Mesothelial cell of epicardium (in vitro differentiated cells): ENCODE measurements around the gene TBL3. TPM values are rescaled to one million over a fixed set of nuclear protein-coding genes. Genes with fewer than 3 reads are reported as not detected.

Experiments
- DNase-seq, 2 experiments: peaks; one replicate each; pipeline ENCODE4 v3.0.0; 2021; ENCODE audit warnings: low spot score in 2 of 2; ENCODE audit not compliant: unreplicated experiment in 2 of 2
- H3K27ac Mint-ChIP-seq: 2 replicates; pipeline ENCODE4 v1.8.0; 2021; ENCODE audit warnings: mixed read lengths
- H3K27me3 Mint-ChIP-seq: 2 replicates; pipeline ENCODE4 v1.8.0; 2021; ENCODE audit warnings: low read depth, mixed read lengths
- H3K36me3 Mint-ChIP-seq: 2 replicates; pipeline ENCODE4 v1.8.0; 2021; ENCODE audit warnings: mixed read lengths
- H3K4me1 Mint-ChIP-seq: 2 replicates; pipeline ENCODE4 v1.8.0; 2021; ENCODE audit warnings: mixed read lengths
- H3K4me3 Mint-ChIP-seq: 2 replicates; pipeline ENCODE4 v1.8.0; 2021; ENCODE audit warnings: mild to moderate bottlenecking, moderate library complexity, mixed read lengths
- H3K9me3 Mint-ChIP-seq: 2 replicates; pipeline ENCODE4 v1.8.0; 2021; ENCODE audit warnings: mixed read lengths
- CTCF ChIP-seq: fragments of 200-600 bp; sonication (generic); IDR thresholded peaks from one replicate; pipeline ENCODE4 v1.5.0; 2021; ENCODE audit warnings: antibody characterized with exemption; ENCODE audit not compliant: unreplicated experiment
- total RNA-seq: library from RNA; stranded (reverse); gene quantifications from 3 replicates; pipeline ENCODE4 v1.2.1, GENCODE V29; 2021

TBL3 gene
- total RNA-seq, 1 donor from 2014 or later: 37.2 TPM

DNA sequence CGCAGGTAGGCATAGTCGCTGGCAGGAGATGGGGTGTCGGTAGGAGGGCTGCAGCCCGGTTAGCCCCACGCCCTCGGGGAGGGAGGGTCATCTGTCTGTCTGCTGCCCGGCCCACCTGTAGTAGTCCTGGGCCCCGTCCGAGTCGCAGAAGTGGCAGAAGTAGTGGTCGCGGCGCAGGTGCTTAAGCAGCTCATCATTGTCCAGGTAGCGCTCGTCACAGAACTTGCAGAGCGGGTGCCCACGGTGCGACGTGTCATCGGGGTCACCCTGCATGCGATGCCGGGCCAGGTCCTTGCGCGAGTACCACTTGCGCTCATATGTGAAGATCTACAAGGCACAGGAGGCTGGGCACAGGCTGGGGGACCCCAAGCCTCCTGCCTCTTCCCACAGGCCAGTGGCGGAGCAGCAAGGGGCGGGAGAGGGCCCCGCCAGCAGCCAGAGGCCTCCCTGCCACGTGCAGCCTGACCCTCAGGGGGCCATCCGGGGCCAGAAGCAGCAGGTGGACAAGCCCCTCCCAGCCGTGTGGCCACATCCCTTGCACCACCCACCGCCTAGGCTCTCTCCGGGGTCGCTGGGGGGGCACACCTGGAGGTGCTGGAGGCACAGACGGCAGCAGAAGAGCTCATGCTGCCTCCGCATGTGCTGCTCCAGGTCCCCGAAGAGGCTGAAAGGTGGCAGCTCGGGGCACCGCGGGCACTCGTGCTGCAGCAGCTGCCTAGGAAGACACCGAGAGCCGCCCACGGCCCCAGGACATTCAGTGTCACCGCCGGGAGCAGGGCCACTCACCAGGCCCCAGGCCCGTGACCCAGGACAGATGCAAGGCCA, 30.8 kb downstream of the TBL3 start:
- H3K27ac Mint-ChIP-seq: no peak overlapping the region
- H3K36me3 Mint-ChIP-seq: peaks cover 9% of the 10 kb centered on the region
- TF ChIP-seq CTCF: no peak
- H3K27me3 Mint-ChIP-seq: no peaks in the 10 kb centered on the region
- no peak overlapping the region for H3K4me3 Mint-ChIP-seq
- DNase-seq: no peak
- no peaks in the 10 kb centered on the region for H3K9me3 Mint-ChIP-seq
- peaks cover 11% of the 10 kb centered on the region for H3K4me1 Mint-ChIP-seq

DNA sequence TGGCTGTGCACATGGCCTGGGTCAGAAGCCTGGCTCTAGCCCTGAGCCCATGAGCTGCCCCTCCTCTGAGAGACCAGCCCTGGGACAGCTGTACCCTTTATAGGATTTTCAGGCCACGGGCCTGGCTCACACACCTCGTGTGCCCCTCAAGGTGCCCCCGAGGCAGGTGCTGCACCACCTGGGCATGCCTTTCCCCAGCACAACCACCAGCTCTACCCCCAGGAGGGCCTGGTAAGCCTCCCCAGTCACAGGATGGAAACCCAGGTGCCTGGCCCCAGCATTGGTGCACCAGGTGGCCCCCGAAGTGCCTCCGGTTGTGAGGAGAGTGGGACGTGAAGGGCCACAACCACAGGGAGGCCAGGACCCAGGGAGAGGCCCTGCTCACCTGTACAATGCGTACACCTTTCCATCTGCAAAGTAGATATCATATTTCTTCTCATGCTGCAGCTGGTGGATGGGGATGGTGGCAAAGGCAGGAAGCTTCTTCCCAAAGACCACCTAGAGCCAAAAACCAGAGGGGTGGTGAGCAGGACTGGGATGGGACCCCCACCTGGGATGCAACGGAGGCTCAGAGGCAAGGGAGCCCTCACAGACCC, 31.5 kb downstream of the TBL3 start:
- H3K27ac Mint-ChIP-seq: no peak overlapping the region
- no peak for TF ChIP-seq CTCF
- H3K36me3 Mint-ChIP-seq: peaks cover 8% of the 10 kb centered on the region
- H3K4me1 Mint-ChIP-seq: peaks cover 17% of the 10 kb centered on the region
- DNase-seq: no peak
- no peaks in the 10 kb centered on the region for H3K27me3 Mint-ChIP-seq
- H3K9me3 Mint-ChIP-seq: no peaks in the 10 kb centered on the region
- H3K4me3 Mint-ChIP-seq: no peak overlapping the region

DNA sequence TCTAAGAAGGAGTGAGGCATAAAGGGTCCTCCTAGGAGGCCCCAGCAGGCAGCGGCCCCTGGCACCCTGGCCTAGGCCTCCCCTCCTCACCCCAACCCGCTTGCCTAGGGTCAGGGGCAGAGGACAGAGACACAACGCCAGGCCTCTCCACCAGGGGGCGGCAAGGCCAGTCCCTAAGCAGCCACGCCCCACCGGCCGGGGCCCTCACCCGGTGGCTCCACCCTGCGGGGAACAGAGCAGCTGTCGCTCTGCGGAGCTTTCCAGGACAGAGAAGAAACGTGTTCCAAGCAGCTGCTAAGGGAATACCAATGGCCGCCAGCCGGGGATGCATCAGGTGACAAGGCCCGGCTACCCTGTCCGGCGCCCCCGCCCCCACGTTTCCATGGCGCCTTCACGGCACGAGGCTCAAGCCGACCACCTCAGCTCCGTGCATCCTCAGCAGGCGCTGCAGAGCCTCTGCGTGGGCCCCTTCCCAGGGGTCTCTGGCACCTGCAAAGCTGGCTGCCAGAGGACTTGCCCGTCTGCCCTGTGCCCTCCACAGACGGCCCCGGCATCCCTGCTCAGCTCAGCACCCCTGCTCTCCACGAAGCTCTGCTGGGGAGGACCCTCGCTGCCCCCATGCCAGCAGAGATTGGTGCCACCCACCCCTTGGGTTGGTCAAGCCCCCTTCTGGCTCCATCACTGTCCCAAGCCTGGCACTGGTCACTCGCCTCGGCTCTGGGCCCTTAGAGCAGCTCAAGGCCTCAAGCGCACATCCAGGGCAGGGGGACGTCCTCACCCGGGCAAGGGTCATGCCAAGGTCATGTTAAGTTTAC, 32.2 kb downstream of the TBL3 start:
- no peaks in the 10 kb centered on the region for H3K27me3 Mint-ChIP-seq
- no peaks in the 10 kb centered on the region for H3K9me3 Mint-ChIP-seq
- H3K4me3 Mint-ChIP-seq: no peak overlapping the region
- no peak overlapping the region for H3K27ac Mint-ChIP-seq
- peak; percentile 83 to 91 for DNase-seq
- H3K36me3 Mint-ChIP-seq: peaks cover 8% of the 10 kb centered on the region
- TF ChIP-seq CTCF: peak; percentile 91
- peaks cover 24% of the 10 kb centered on the region for H3K4me1 Mint-ChIP-seq

- H3K27me3 Mint-ChIP-seq: no peaks in the 10 kb centered on the region
- H3K9me3 Mint-ChIP-seq: no peaks in the 10 kb centered on the region
- no peak for DNase-seq
- H3K4me1 Mint-ChIP-seq: peaks cover 24% of the 10 kb centered on the region
- H3K36me3 Mint-ChIP-seq: peaks cover 8% of the 10 kb centered on the region
- no peak overlapping the region for H3K27ac Mint-ChIP-seq
- TF ChIP-seq CTCF: no peak
- H3K4me3 Mint-ChIP-seq: no peak overlapping the region
Measured at GRCh38 chr16:2004795-2005517, 33.1 kb downstream of the TBL3 start.

DNA sequence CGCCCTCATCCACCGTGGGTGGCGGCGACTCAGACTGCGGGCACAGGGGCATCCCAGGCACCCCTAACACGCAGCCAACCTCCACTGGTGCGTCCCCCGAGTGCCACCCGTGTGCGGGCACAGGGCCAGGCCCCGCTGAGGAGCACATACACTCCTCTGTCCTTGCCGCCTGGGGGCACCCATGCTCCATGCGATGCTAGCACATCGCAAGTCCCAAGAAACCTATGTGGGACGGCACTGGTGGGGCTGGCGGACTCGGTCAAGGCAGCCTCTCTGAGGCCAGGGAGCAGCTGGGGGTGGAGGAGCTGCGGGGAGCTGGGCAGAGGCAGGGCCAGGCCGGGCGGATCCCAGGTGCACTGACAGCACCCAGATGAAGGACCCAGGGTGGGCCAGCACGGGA, 33.8 kb downstream of the TBL3 start:
- TF ChIP-seq CTCF: no peak
- Mint-ChIP-seq H3K4me3 (no peak overlapping the region), H3K9me3 (no peaks in the 10 kb centered on the region), H3K27me3 (no peaks in the 10 kb centered on the region), H3K4me1 (peaks cover 29% of the 10 kb centered on the region), H3K36me3 (peaks cover 8% of the 10 kb centered on the region), H3K27ac (no peak overlapping the region)
- DNase-seq: no peak
